Mammary epithelial cell (primary cell): Measurements from ENCODE around the gene BANK1.

Source experiments
- CTCF ChIP-seq, 2 donors: IDR thresholded peaks in 1 of 2; conservative IDR thresholded peaks in 1 of 2; 2 replicates each; pipeline ENCODE4 v1.5.1; 2011 to 2012; ENCODE audit warnings: inconsistent platforms in 2 of 2, low read length in 2 of 2, mild to moderate bottlenecking in 2 of 2, control low read depth in 1 of 2, low read depth in 1 of 2; ENCODE audit not compliant: insufficient read depth in 1 of 2; ENCODE audit errors: extremely low read depth in 1 of 2
- EZH2 ChIP-seq: IDR thresholded peaks from 2 replicates; pipeline ENCODE4 v1.6.1; 2012; ENCODE audit warnings: low read length, inconsistent platforms, borderline replicate concordance

GRCh38 chr4:102089850-102090621 lies 299.5 kb downstream of the BANK1 start:
- TF ChIP-seq CTCF (conservative IDR thresholded peaks at IDR 0.05 in 1 of 2, IDR thresholded peaks at IDR 0.05 in 1 of 2; ENCODE audit: extremely low read depth in 1 of 2, insufficient read depth in 1 of 2, low read depth in 1 of 2, low read length in 2 of 2) (no peak), EZH2 (no peak)
